Right renal pelvis (tissue), 4 donors: Measurements from ENCODE around the gene ELOVL5. TPM values are rescaled to one million over a fixed set of nuclear protein-coding genes. Genes with fewer than 3 reads are reported as not detected.

Experiments
- DNase-seq, 4 donors: peaks; one replicate each; pipeline ENCODE4 v3.0.0-alpha.2; 2013; ENCODE audit warnings: low read depth in 4 of 4, low spot score in 3 of 4, missing footprints in 1 of 4
- polyA plus RNA-seq, 4 donors: library from polyadenylated mRNA; unstranded; fragments of 120-200 nt; gene quantifications; one replicate each; pipeline ENCODE4 v1.2.1, GENCODE V29; 2013; ENCODE audit not compliant: insufficient read length in 4 of 4

ELOVL5 gene
- polyA plus RNA-seq, 4 donors = 71.6 to 87.7 (median 85.6) TPM

GRCh38 chr6:53282741-53283140 is 66.0 kb downstream of the ELOVL5 start:
- DNase-seq = no peak

- no peak for DNase-seq
These were observed 66.5 kb downstream of the ELOVL5 start for GRCh38 chr6:53282234-53282633.

DNA sequence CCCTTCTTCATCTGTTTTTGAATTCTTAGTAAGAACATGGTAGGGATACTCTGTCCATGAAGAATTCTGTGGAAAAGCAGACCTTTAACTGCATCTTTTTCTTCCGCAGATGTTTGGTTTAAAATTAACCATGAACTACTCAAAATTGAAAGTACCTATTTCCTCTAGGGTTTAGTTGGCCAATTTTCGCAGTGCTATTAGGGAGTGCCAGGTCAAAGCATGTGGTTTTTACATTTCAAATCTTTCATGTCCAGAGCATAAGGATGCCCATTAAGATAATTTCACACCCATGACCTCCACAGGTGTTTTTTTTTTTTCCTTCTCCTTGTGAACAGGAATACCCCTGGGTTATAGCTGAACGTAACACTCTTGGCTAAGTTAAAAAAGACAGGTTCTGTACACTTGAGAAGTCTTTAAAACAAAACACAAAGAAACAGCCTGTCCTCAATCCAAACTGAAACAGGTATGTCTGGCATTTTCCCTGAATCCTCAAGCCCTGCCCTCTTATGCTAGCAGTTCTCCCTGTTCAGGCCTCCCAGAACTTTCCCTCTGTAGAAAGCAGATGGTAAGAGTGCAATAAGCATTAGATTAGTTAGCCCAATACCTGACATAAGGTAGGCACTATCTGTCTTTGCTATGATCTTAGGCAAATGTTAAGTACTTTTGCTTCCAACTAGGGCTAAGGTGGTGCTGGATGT is 67.1 kb downstream of the ELOVL5 start:
- no peak for DNase-seq

- DNase-seq = no peak
These were observed 68.5 kb downstream of the ELOVL5 start for GRCh38 chr6:53280207-53280606.

DNA sequence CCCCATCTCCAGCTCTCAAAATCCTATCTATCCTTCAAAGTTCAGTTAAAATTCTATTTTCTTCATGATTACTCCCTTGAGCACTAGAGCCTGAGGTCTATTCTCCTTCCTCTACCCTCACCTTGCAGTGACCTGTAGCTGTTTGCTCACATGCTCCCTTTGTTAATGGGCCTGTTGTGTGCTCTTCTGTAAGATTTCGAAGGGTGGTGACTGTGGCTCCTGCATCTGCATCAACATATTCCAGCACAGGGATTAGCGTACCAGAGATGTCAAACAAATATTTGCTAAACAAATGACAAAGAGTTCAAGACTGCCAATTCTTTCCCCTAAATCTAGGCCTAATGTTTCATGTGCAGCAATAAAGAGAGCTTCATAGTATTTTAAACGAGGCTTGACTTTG is 69.5 kb downstream of the ELOVL5 start:
- no peak for DNase-seq

- no peak for DNase-seq
These were observed 75.4 kb downstream of the ELOVL5 start for GRCh38 chr6:53273370-53273769.

DNA sequence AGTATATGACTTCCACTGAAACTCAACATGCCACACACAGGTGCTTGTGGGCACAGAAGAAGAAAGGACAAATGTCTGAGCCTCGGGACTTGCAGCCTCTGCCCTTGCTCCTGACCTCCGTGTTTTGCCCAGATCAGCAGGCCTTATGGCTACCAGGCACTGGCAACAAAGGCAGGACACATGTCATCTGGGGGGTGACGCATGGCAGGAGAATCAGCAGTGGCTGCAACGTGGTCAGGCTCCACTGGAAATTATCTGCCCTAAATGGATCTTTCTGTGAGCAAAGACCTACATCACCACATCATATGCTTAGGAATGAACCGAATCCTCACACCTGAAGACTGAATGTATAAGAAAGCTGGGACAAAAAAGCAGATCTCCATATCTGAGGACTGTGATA is 78.9 kb downstream of the ELOVL5 start:
- DNase-seq = no peak

DNA sequence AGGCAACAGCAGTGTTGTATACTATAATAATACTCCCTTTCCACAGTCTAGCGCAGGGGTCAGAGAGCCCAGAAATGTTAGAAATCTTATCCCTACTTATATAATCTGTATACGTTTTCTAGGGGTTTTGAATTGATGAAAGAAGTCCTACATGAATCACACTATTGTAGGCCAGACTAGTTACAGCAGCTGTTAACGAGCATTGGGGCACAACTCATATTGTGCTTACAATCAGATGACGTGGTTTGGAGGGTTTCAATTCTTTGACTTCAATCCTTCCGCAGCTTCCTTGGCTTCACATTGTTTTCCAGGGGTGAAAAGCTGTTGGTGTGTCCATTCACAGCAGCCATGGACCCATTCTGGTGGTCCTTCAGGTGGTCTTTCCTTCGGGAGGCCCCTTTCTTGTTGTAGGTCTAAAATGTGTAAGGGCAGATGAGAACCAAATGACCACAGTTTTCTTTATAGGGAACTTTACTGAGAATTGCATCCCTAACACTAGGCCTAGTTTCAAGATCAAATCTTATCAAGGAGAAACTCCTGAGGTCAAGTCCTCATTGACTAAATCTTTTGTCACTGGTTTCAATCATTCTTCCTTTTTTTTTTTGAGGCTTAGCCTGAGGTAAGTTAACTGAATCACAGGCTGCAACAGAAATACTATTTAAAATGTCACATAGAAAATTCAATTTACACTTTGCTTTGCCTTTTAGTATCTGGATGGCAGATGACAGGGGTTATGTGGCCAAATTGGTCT is 79.7 kb downstream of the ELOVL5 start:
- no peak for DNase-seq

- DNase-seq = no peak
These were observed 82.1 kb downstream of the ELOVL5 start for GRCh38 chr6:53266553-53267090.

DNA sequence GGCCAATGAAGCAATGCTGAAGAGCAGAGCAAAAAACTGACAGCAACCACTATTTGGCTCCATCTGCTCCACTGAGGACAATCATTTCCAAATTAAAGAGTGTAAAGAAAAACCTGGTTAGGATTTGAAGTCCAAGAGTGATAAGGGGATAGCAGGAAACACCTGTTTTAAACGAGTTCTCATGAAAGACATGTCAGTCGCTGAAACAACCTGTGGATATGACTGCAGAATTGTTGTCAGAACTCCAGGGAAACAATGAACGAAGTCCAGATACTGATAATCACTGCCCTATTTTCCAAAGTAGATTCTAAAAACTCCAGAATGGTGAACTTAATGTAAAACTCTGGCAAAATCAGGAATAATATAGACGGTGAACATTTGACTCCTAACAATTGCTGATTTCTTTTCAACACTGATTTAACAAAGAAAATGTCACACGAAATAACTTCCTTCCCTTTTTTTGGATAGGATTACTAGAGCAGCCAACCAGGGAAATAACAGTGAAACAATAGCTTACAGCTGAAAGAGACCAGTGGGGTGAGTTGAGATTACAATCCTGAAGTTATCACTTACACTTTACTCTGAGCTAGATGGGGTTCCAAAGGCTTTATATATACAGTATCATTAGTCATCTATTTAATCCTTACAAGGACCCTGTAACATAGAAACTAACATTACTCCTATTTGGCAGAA is 83.7 kb downstream of the ELOVL5 start:
- no peak for DNase-seq

GRCh38 chr6:53264337-53264736 is 84.4 kb downstream of the ELOVL5 start:
- no peak for DNase-seq

DNA sequence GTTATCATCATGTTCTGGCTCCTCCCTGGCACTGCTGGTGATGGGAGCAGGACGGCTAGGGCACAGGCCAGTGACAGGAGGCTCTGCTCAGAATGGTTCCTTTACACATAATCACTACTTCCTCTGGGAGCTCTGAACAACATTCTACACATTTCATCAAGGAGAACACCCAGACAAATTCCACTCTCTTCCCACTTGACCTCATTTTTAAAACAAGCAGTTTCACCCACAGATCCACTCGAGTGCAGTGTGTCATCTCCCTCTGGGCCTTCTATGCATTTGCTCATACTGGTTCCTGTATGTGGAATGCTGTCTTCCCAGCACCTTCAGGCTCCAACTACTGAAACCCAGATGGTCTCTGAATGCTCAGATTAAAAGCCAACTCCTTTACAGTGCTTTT is 84.8 kb downstream of the ELOVL5 start:
- DNase-seq = no peak

DNA sequence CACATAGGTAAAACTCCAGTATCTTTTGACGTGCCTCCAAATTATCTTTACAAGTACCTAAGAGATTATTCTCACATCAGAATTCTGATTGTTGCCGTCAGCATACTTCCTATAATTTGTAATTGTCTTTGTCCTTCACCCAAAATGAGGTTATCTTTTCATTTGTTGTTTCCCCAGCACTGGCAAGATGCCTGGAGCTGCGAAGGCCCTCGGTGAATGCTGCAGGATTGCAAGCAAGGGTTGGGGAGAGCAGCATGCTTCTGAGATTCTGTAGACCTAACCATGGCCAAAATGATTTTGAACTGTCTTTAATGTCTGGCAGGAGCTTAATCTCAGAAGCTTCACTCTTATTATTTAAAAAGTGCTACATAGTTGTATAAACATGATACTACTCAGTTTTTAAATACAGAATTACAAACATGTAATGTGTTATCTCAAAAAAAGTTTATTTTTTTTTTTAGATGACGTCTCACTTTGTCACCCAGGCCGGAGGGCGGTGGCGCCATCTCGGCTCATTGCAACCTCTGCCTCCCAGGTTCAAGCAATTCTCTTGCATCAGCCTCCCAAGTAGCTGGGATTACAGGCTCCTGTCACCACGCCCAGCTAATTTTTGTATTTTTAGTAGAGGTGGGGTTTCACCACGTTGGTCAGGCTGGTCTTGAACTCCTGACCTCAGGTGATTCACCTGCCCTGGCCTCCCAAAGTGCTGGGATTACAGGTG is 88.7 kb downstream of the ELOVL5 start:
- DNase-seq = no peak

GRCh38 chr6:53258774-53259155 is 90.0 kb downstream of the ELOVL5 start:
- no peak for DNase-seq

DNA sequence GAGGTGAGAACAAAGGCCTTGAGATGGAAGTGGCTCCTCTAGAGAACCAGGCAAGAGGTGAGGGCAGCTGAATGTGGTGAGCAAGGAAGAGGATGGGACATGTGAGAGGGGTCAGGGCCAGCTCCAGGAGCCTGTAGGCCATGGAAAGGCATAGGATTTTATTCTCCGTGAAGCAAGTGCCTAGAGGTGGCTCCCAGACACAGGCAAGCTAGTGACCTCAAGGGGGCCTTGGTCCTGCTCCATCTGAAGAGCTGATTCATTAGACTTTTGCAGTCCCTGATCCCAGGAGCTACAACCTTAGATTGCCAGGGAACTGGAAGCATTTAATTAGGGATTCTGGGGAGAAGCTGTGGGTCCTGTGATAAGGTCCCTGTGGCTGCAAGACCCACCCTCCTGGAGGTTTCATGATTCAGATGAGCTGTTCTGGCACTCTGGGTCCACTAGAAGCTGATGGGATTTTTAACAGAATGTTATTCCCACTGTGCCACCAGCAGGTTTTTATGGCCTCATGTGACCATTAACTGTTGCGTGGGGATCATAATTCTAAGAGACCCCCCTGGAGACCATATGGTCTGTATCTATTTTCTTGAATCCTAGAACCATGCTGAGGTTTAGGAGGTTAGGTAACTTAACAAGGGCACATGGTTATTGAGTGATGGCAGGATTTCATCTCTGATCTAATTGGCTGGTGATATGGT is 90.5 kb downstream of the ELOVL5 start:
- no peak for DNase-seq

- no peak for DNase-seq
These were observed 91.2 kb downstream of the ELOVL5 start for GRCh38 chr6:53257533-53257932.

- DNase-seq = no peak
These were observed 91.7 kb downstream of the ELOVL5 start for GRCh38 chr6:53257001-53257400.

DNA sequence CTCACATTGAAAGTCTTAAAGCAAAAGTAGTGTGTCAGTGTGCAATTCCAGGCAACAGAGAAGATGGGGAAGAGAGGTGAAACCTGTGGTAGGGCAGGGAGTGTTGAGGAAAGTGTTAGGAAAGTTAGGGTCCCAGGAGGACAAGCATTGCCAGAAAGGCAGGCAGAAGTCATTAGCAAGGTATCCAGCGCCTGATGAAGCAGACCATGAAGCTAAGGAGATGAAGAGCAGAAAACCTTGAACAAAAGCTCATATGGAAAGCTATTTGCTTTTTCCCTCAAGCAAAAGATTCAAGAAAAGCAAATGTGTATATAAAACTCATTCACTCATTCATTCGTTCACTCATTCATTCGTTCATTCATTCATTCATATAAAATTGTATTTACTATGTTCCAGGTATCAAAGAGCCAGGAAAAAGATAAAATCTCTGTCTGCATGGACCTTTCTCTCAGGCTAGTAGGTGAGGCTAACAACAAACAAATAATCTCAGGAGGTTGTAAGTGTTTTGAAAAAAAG is 96.5 kb downstream of the ELOVL5 start:
- no peak for DNase-seq

- no peak for DNase-seq
These were observed 97.6 kb downstream of the ELOVL5 start for GRCh38 chr6:53251033-53251672.
